ENCODE measurements around the gene SV2C.
A peak's percentile ranks its signal among the peaks of the same experiment; 100 is the strongest.
"Not testable (repeated sequence)": the region's sequence is repeated elsewhere in the genome, so short reads cannot be mapped to it uniquely, and the experiment has no call there.

The SV2C gene

GRCh38 chr5:76294573-76294972 is 211.4 kb downstream of the SV2C start:
- DNase-seq: no peak

- no peak for DNase-seq
Observed at GRCh38 chr5:76298852-76299251, 215.7 kb downstream of the SV2C start.

GRCh38 chr5:76299592-76299991 is 216.4 kb downstream of the SV2C start:
- DNase-seq: no peak

GRCh38 chr5:76301932-76302331 is 218.7 kb downstream of the SV2C start:
- DNase-seq: not testable (repeated sequence)

GRCh38 chr5:76302661-76303060 is 219.5 kb downstream of the SV2C start:
- DNase-seq: not testable (repeated sequence)

GRCh38 chr5:76303921-76304320 is 220.7 kb downstream of the SV2C start:
- DNase-seq: no peak

- DNase-seq: no peak
Observed at GRCh38 chr5:76305269-76305668, 222.1 kb downstream of the SV2C start.

GRCh38 chr5:76305775-76306174 is 222.6 kb downstream of the SV2C start:
- DNase-seq: no peak

GRCh38 chr5:76310208-76310607 is 227.0 kb downstream of the SV2C start:
- no peak for DNase-seq

GRCh38 chr5:76312783-76313182 is 229.6 kb downstream of the SV2C start:
- no peak for DNase-seq

- DNase-seq: no peak
Observed at GRCh38 chr5:76314643-76315042, 231.5 kb downstream of the SV2C start.

GRCh38 chr5:76319673-76320072 is 236.5 kb downstream of the SV2C start:
- no peak for DNase-seq

GRCh38 chr5:76323494-76323893 is 240.3 kb downstream of the SV2C start:
- DNase-seq: not testable (repeated sequence)

- no peak for DNase-seq
Observed at GRCh38 chr5:76325326-76325725, 242.1 kb downstream of the SV2C start.

GRCh38 chr5:76325876-76326491 is 242.8 kb downstream of the SV2C start:
- no peak for DNase-seq

- DNase-seq: no peak
Observed at GRCh38 chr5:76326577-76327302, 243.6 kb downstream of the SV2C start.

GRCh38 chr5:76329346-76329745 is 246.2 kb downstream of the SV2C start:
- no peak for DNase-seq

GRCh38 chr5:76331126-76331525 is 247.9 kb downstream of the SV2C start:
- DNase-seq: peak in 2 of 56 donors; percentile 5

GRCh38 chr5:76332102-76332501 is 248.9 kb downstream of the SV2C start:
- no peak for DNase-seq

GRCh38 chr5:76332611-76333205 is 249.5 kb downstream of the SV2C start:
- DNase-seq: no peak

- no peak for DNase-seq
Observed at GRCh38 chr5:76333571-76333970, 250.4 kb downstream of the SV2C start.

- no peak for DNase-seq
Observed at GRCh38 chr5:76334574-76334973, 251.4 kb downstream of the SV2C start.

GRCh38 chr5:76335451-76335850 is 252.3 kb downstream of the SV2C start:
- not testable (repeated sequence) for DNase-seq
